ENCODE data around the gene SGCD.

DNA sequence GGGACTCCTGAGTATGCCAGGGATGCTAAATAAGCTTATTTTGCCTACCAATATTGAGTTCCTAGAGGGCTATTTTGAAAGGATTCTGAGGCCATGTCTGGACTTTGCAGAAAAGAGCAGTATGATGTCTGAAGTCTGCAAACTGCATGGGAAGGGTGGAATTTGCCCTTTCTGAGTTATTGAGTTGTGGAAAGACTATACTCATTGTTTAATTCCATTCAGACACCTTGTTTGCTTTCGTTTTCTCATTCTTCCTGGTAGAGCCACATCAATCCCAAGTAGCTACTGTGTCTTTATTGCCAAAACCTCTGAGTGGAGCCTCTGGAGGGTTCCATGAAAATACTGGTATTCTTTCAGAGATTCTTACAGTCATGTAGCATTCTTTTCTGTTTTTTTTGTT, 472.2 kb downstream of the SGCD start:
- TF ChIP-seq, protein P1, sequence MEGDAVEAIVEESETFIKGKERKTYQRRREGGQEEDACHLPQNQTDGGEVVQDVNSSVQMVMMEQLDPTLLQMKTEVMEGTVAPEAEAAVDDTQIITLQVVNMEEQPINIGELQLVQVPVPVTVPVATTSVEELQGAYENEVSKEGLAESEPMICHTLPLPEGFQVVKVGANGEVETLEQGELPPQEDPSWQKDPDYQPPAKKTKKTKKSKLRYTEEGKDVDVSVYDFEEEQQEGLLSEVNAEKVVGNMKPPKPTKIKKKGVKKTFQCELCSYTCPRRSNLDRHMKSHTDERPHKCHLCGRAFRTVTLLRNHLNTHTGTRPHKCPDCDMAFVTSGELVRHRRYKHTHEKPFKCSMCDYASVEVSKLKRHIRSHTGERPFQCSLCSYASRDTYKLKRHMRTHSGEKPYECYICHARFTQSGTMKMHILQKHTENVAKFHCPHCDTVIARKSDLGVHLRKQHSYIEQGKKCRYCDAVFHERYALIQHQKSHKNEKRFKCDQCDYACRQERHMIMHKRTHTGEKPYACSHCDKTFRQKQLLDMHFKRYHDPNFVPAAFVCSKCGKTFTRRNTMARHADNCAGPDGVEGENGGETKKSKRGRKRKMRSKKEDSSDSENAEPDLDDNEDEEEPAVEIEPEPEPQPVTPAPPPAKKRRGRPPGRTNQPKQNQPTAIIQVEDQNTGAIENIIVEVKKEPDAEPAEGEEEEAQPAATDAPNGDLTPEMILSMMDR (IDR thresholded peaks at IDR 0.05) = no peak
- no peak for TF ChIP-seq POLR2A (IDR thresholded peaks at IDR 0.05)
